PC-9 (cell line): ENCODE measurements around the gene SMAD5. TPM values are rescaled to one million over a fixed set of nuclear protein-coding genes. Genes with fewer than 3 reads are reported as not detected.

ENCODE experiments used
- BruUV-seq: library from RNA; stranded (reverse); fragments of 400-500 nt; replicated peaks from 2 replicates; lab custom pipeline; 2021; lab: Mats Ljungman, UMichigan
- CTCF ChIA-PET: fragments of 300-600 bp; sonication (Branson Sonifier 250); formaldehyde crosslinking; loops from one replicate; lab custom pipeline; 2022; ENCODE audit warnings: antibody characterized with exemption; lab: Charles Lee
- POLR2A ChIA-PET: fragments of 300-600 bp; sonication (Branson Sonifier 250); formaldehyde crosslinking; loops from one replicate; lab custom pipeline; 2022; ENCODE audit warnings: antibody characterized with exemption; ENCODE audit not compliant: unreplicated experiment; lab: Charles Lee
- DNase-seq, 2 experiments: peaks; one replicate each; pipeline versions ENCODE4 v3.0.0 to v3.0.0-alpha.2; 2015 to 2022; ENCODE audit warnings: mixed read lengths in 1 of 2
- H2AFZ ChIP-seq: fragments of 200-600 bp; sonication (generic); 2 replicates; pipeline ENCODE4 v1.8.1; 2017; ENCODE audit warnings: antibody characterized with exemption
- H3F3A ChIP-seq: fragments of 200-600 bp; sonication (generic); 2 replicates; pipeline ENCODE4 v1.8.1; 2017; ENCODE audit warnings: antibody characterized with exemption, mild to moderate bottlenecking, low read depth; ENCODE audit not compliant: insufficient read depth
- H3K27ac ChIP-seq: fragments of 200-600 bp; sonication (generic); 2 replicates; pipeline ENCODE4 v1.6.1; 2016; ENCODE audit warnings: mixed run types
- H3K27me3 ChIP-seq: fragments of 200-600 bp; sonication (generic); 2 replicates; pipeline ENCODE4 v1.6.1; 2016; ENCODE audit warnings: low read depth, mixed run types; ENCODE audit not compliant: insufficient read depth
- H3K36me3 ChIP-seq: fragments of 200-600 bp; sonication (generic); 2 replicates; pipeline ENCODE4 v1.6.1; 2016; ENCODE audit warnings: low read depth, mixed run types
- H3K4me1 ChIP-seq: fragments of 200-600 bp; sonication (generic); replicated peaks from 2 replicates; pipeline ENCODE4 v1.6.1; 2016; ENCODE audit warnings: mixed run types; ENCODE audit not compliant: insufficient read depth
- H3K4me2 ChIP-seq: fragments of 200-600 bp; sonication (generic); 2 replicates; pipeline ENCODE4 v1.6.1; 2017; ENCODE audit warnings: mixed run types
- H3K4me3 ChIP-seq: fragments of 200-600 bp; sonication (generic); 2 replicates; pipeline ENCODE4 v1.6.1; 2016; ENCODE audit warnings: mixed run types
- H3K79me2 ChIP-seq: fragments of 200-600 bp; sonication (generic); 2 replicates; pipeline ENCODE4 v1.6.1; 2017; ENCODE audit warnings: low read depth, mixed run types
- H3K9me2 ChIP-seq: fragments of 200-600 bp; sonication (generic); 2 replicates; pipeline ENCODE4 v1.8.1; 2017; ENCODE audit warnings: mild to moderate bottlenecking; ENCODE audit not compliant: insufficient read depth
- H3K9me3 ChIP-seq: fragments of 200-600 bp; sonication (generic); 2 replicates; pipeline ENCODE4 v1.8.1; 2016; ENCODE audit warnings: low read depth; ENCODE audit not compliant: insufficient read depth
- H4K20me1 ChIP-seq: fragments of 200-600 bp; sonication (generic); 2 replicates; pipeline ENCODE4 v1.8.1; 2017; ENCODE audit not compliant: insufficient read depth
- CTCF ChIP-seq: fragments of 200-600 bp; sonication (generic); conservative IDR thresholded peaks from 2 replicates; pipeline ENCODE4 v1.6.1; 2017; ENCODE audit warnings: mixed run types, antibody characterized with exemption, mild to moderate bottlenecking, moderate library complexity
- EZH2 ChIP-seq: fragments of 200-600 bp; sonication (generic); IDR thresholded peaks from 2 replicates; pipeline ENCODE4 v1.8.0; 2017; ENCODE audit warnings: antibody characterized with exemption, low read depth
- intact Hi-C: fragments of 100-400 bp; cut with micrococcal nuclease; formaldehyde crosslinking; loops from one replicate; pipeline ENCODE4 v1.10.0; 2022; ENCODE audit not compliant: unreplicated experiment
- total RNA-seq: library from RNA; stranded (reverse); gene quantifications from 2 replicates; pipeline ENCODE4 v1.2.3, GENCODE V29; 2021

The SMAD5 gene
- total RNA-seq, 1 experiment from 2014 or later = 50.6 TPM

- no peak for DNase-seq
- POLR2A ChIA-PET = no interaction called here
- no peaks in the 10 kb centered on the region; the same call in 1 of the 2 replicates for H3K36me3 ChIP-seq
Observed at GRCh38 chr5:136174021-136174659, 41.5 kb downstream of the SMAD5 start.

GRCh38 chr5:136182618-136183017 lies 50.0 kb downstream of the SMAD5 start:
- no peak overlapping the region for H2AFZ ChIP-seq
- CTCF ChIA-PET = interaction anchor here (0.7 kb wide), 1 partner anchor 22 kb away, joined by 14 read pairs; no protein-coding TSS in a partner anchor
- H3F3A ChIP-seq = no peaks in the 10 kb centered on the region; the same call in 1 of the 2 replicates
- no peaks in the 10 kb centered on the region for H3K9me3 ChIP-seq
- no peaks in the 10 kb centered on the region for H3K79me2 ChIP-seq
- H4K20me1 ChIP-seq = no peaks in the 10 kb centered on the region
- no peak overlapping the region for H3K27ac ChIP-seq
- peaks cover 3% of the 10 kb centered on the region; the same call in 1 of the 2 replicates for H3K36me3 ChIP-seq
- no peaks in the 10 kb centered on the region for H3K27me3 ChIP-seq
- DNase-seq = no peak
- no TSS peak for BruUV-seq
- H3K4me3 ChIP-seq = no peak overlapping the region
- no peak overlapping the region for H3K4me2 ChIP-seq
- H3K9me2 ChIP-seq = 0 out of 2 replicates have a peak, but pooled peaks cover 4% of the 10 kb centered on the region
- POLR2A ChIA-PET = no interaction called here
- intact Hi-C loops = no loop called here
- TF ChIP-seq CTCF (no peak), EZH2 (no peak)
- H3K4me1 ChIP-seq = no peaks in the 10 kb centered on the region

More at GRCh38 chr5:136174021-136174659, 41.5 kb downstream of the SMAD5 start:
- H4K20me1 ChIP-seq = no peaks in the 10 kb centered on the region
- no peaks in the 10 kb centered on the region for H3K79me2 ChIP-seq
- no peaks in the 10 kb centered on the region for H3K9me2 ChIP-seq
- CTCF ChIA-PET = interaction anchor here (0.6 to 0.9 kb wide), 6 partner anchors 92 to 285 kb away, joined by 4 to 8 read pairs (median 4); no protein-coding TSS in a partner anchor
- no TSS peak for BruUV-seq
- no peak overlapping the region for H3K27ac ChIP-seq
- H3K27me3 ChIP-seq = no peaks in the 10 kb centered on the region
- no peaks in the 10 kb centered on the region for H3K9me3 ChIP-seq
- no peak overlapping the region for H3K4me2 ChIP-seq
- TF ChIP-seq EZH2 (no peak), CTCF (peak; percentile 77)
- H3F3A ChIP-seq = no peaks in the 10 kb centered on the region
- no peak overlapping the region for H2AFZ ChIP-seq
- no peak overlapping the region for H3K4me3 ChIP-seq
- intact Hi-C loops = loop anchor here (1.0 to 5.0 kb wide), 4 partner anchors 75 to 287 kb away; no protein-coding TSS in a partner anchor
- H3K4me1 ChIP-seq = no peaks in the 10 kb centered on the region

- H3K27ac ChIP-seq = no peak overlapping the region
- CTCF ChIA-PET = no interaction called here
- H3K9me2 ChIP-seq = 0 out of 2 replicates have a peak, but pooled peaks cover 4% of the 10 kb centered on the region
- intact Hi-C loops = no loop called here
- 0 out of 2 replicates have a peak, but pooled peaks cover 6% of the 10 kb centered on the region for H3K36me3 ChIP-seq
- no peaks in the 10 kb centered on the region for H3K9me3 ChIP-seq
- no peak overlapping the region for H2AFZ ChIP-seq
- no peaks in the 10 kb centered on the region for H3K27me3 ChIP-seq
- no peak overlapping the region for H3K4me2 ChIP-seq
- no TSS peak for BruUV-seq
- no peak overlapping the region for H3K4me3 ChIP-seq
- H4K20me1 ChIP-seq = no peaks in the 10 kb centered on the region
- TF ChIP-seq EZH2 (no peak), CTCF (no peak)
- H3K4me1 ChIP-seq = no peaks in the 10 kb centered on the region
- DNase-seq = no peak
- POLR2A ChIA-PET = interaction anchor here (0.7 kb wide), 1 partner anchor 40 kb away, joined by 3 read pairs; no protein-coding TSS in a partner anchor
- no peaks in the 10 kb centered on the region for H3K79me2 ChIP-seq
- H3F3A ChIP-seq = no peaks in the 10 kb centered on the region
Observed at GRCh38 chr5:136185974-136186665, 53.5 kb downstream of the SMAD5 start.
